NCI-H774 (cell line): ENCODE results near the gene CYP24A1.

Experiments used
- DNase-seq: peaks from one replicate; lab custom pipeline; 2025; lab: John Stamatoyannopoulos, UW

The CYP24A1 gene

GRCh38 chr20:54174457-54175175 is 830 bp upstream of the CYP24A1 start:
- DNase-seq, result no peak

DNA sequence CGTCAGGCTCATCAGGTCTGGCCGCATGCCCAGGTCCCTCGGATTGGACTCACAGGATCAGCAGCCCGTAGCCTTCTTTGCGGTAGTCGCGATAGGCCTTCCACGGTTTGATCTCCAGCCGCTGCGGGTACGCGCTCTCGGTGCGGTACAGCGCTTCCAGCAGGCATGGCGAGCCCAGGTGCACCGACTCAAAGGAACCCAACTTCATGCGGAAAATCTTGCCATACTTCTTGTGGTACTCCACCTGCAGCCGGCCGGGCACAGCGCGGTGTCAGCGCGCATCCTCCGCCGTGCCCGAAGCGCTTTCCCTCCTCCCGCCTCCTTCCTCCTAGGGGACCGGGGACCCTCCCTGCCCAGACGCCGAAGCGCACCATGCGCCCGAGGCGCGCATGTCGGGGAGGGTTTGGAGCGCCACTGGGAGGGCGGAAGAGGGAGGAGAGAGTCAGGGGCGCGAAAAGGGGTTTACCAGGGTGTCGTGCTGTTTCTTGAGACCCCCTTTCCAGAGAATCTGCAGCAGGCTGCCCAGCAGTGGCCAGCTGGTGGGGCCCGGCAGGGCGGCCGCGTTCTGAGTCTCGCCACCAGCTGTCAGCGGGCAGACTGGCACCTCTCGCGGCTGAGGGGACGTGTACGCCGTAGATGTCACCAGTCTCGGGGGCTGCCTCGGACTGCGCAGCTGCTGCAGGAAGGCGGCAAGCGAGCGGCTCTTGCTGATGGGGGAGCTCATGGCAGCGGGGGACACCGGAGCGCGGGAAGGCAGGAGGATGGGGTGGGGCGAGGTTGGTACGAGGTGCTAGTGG is 732 bp downstream of the CYP24A1 start:
- no peak for DNase-seq

DNA sequence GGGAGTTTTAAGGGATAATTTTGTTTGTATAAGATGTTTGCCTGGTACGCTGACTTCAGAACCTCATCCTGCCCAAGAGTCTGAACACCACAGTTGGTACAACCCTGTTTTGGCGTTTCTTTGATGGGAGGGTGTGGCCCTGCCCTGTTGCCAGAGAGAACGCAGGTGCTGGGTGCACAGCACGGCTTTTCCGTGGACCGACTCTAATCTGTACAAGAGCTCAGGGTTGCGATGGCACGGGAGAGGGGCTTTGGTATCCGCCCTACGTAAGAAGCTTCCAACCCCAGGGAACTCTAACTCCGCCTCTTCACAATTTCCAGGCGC is 1.3 kb downstream of the CYP24A1 start:
- DNase-seq, result no peak

- no peak for DNase-seq
Observed at GRCh38 chr20:54170963-54171362, 2.8 kb downstream of the CYP24A1 start.

DNA sequence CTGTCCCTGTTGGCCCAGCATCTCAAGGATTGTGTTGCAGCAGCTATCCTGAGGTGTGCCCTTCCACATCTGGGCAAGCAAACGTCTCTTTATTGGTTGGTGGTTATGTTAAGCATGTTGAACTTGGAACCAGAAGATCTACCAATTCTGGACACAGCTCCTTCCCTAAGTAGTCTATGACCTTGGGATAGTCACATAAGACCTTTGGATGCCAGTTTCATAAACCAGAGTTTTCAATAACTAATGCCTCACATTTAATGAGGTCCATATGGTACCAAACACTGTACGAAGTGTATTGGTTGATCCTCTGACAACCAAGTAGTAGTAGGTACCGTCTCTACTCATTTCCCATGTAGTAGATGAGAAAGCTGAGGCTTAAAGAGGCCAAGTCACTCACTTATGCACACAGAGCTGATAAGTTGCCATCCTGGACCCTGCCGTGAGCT is 3.7 kb downstream of the CYP24A1 start:
- no peak for DNase-seq

DNA sequence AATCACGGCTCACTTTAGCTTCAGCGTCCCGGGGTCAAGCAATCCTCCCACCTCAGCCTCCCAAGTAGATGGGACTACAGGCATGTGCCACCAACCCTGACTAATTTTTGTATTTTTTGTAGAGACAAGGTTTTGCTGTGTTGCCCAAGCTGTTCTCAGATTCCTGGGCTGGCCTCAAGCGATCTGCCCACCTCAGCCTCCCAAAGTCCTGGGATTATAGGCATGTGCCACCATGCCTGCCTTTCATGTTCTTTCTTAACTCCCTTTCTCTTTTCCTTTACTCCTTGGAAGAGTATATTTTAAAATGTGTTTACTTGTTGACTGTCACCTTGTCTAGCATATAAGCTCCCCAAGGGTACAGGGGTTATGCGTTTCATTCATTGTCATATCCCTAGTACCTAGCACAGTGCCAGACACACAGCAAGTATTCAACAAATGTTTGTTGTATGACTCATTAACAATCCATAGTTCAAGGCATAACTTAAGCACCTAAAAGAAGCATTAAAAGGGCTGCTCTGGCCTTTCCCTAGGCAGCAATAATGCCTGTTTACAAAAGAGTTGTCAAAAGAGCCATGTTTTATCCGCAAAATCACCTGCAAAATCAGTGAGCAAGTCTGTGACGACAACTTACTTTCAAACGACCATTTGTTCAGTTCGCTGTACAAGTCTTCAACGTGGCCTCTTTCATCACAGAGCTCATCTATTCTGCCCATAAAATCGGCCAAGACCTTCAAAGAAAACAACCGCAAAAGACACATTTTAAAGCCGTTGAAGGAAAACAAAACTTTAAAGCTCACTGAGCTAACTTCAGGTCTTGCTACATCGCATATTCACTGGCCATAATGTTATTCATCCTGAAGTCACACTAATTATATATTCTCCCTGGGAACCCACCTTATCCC is 4.6 kb downstream of the CYP24A1 start:
- no peak for DNase-seq

- DNase-seq, result no peak
Observed at GRCh38 chr20:54167909-54168872, 5.6 kb downstream of the CYP24A1 start.

DNA sequence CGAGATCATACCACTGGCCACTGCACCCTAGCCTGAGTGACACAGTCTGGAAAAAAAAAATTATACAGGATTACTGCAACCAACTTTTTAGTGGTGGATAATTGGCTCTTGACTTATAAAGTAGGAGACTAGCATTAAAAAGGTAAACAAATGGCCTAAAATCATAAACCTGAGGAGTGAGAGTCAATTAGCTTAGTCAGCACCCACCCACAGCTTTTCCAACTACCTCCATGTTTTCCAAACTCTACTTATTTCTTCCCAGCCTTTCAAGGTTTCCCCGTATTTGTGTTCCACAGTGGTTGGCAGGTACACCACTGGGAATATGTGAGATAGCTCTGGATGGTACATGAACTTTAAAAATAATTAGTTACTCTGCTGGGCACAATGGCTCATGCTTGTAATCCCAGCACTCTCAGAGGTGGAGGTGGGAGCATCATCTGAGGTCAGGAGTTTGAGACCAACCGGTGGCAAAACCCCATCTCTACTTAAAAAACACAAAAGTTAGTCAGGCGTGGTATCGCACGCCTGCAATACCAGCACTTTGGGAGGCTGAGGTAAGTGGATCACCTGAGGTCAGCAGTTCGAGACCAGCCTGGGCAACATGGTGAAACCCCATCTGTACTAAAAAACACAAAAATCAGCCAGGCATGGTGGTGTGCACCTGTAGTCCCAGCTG is 6.7 kb downstream of the CYP24A1 start:
- DNase-seq, result no peak

DNA sequence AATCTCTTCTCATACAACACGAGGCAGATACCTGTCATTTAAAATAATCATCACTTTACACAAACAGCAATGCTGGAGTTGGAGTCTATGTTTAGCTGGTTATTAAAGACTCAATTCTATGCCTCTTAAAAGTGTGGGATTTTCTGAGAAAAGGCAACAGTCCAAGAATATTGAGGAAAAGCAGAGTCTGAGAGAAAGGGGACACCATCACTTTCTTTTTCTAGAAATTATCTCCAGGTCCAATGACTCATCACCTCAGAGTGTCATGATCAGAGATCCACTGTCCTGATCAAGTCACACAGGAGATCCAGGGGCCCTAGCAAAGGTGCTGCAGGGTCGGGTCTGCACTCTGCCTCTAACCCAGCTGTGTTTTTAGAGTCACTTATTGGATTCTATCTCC is 8.0 kb downstream of the CYP24A1 start:
- no peak for DNase-seq

- DNase-seq, result no peak
Observed at GRCh38 chr20:54165014-54165413, 8.8 kb downstream of the CYP24A1 start.

GRCh38 chr20:54163402-54163801 is 10.4 kb downstream of the CYP24A1 start:
- no peak for DNase-seq

DNA sequence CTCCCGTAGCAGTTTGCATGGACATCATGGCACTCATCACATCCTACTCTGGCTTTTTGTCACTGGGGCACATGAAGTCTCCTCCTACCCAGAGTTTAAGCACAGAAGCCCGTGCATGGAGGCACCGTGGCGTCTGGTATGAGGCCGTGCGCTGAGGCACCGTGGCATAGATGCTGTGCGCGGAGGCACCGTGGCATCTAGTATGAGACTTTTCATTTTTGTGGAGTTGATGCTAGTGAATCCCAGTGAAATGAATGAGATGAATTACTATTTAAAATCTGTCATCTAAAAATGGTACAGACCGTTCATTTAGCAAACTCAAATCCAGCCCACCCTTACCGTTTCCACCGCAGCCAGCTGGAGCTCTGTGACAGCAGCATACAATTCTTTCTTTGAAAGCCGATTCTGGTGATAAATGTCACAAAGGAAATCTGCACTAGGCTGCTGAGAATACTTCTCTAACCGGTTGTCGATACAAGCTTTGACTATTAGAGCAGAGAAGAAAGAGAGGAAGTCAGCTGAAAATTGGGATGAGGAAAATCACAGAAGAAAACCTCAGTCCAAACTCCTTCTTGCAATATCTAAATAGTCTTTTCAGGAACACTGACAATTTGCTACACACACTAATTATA is 11.3 kb downstream of the CYP24A1 start:
- no peak for DNase-seq

DNA sequence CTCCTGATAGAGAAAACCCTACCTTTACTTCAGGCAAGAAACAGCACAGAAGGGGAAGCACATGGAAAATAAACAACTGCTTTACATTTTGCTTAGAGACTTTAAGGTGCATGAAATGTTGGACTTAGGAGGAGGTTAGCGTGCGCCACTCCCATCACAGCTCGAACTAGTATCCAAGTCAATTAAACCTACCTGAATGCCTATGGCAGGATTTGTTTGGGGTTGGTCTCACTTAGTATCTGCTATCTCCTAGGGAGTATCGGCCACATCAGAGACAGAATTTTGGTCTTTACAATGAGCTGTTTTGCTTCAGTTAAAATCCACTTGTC is 12.0 kb downstream of the CYP24A1 start:
- no peak for DNase-seq

DNA sequence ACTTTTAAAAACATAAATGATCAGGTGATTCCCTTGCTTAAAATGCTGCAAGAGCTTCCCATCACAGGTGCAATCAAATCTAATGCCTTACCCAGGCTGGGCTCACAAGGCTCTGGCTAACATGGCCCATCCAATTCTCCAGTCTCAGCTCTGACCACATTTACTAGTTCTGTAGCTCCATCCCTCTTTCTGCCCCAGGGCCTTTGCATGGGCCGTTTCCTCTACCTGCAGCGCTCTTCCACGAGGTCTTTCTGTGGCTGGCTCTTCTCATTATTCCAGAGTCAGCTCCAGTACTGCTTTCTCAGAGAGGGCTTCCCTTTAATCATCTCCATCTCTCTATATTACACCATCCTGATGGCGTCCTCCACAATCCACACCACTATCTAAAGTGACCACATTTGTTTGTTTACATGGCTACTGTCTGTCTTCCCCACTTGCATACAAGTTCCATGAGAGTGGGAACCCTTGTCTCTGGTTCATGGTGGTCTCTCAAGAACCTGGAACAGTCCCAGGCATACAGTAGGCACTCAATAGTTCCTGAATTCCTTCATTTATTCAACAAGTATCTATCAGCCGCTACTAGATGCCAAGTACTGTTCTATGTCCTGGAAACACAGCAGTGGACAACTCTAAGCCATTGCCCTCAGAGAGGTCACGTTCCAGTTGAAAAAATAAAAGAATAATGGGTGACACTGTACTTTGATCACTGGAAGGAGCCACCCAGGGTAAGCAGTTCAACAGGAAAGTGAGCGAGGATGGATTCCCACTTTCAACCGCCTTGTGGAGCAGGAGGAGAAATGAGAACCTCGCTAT is 12.6 kb downstream of the CYP24A1 start:
- DNase-seq, result no peak

GRCh38 chr20:54160065-54161007 is 13.4 kb downstream of the CYP24A1 start:
- DNase-seq, result no peak

DNA sequence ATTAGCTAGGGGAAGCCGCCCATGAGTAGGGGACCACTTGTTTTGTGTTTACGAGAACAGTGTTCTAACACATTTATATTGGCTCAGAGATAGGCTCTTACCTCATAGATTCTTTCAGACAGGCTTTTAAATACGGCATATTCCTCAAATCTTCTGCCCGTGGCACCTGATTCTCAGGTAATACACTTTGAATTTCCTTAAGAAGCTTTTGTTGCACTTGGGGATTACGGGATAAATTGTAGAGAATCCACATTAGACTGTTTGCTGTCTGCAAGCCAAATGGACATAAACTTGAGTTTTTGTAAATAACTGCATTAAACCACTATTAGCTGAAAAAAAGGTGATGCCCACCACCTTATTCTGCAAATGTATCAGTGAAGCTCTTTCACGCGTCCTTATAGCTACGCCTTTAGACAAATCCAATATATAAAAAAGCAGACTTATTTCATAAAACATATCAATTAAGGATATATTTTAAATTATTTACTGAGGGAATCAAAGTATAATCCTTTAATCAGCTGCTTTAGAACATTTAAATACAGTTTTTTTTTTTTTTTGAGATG is 14.8 kb downstream of the CYP24A1 start:
- DNase-seq, result no peak

GRCh38 chr20:54158226-54158625 is 15.6 kb downstream of the CYP24A1 start:
- DNase-seq, result no peak
